AG09319 (cell line): ENCODE measurements around the gene PPP2R1A.

Experiments
- DNase-seq: peaks from one replicate; pipeline ENCODE4 v3.0.0-alpha.2; 2010; ENCODE audit warnings: low read depth; ENCODE audit errors: extremely low read depth
- TF ChIP-seq, protein P1 (sequence below): IDR thresholded peaks from 2 replicates; pipeline ENCODE4 v1.5.1; 2011; ENCODE audit warnings: low read depth, mild to moderate bottlenecking, inconsistent platforms, low read length, moderate library complexity

Gene PPP2R1A

DNA sequence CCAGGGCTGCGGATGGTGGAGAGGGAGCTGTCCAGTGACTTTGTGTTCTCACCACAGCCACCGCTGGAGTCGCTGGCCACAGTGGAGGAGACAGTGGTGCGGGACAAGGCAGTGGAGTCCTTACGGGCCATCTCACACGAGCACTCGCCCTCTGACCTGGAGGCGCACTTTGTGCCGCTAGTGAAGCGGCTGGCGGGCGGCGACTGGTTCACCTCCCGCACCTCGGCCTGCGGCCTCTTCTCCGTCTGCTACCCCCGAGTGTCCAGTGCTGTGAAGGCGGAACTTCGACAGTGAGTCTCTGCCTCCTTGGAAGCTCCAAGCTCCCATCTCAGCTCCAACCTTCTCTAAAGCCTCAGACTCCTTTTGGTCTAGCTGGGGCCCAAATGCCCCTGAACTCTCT, 21.4 kb downstream of the PPP2R1A start:
- no peak for DNase-seq
- TF ChIP-seq, protein P1, sequence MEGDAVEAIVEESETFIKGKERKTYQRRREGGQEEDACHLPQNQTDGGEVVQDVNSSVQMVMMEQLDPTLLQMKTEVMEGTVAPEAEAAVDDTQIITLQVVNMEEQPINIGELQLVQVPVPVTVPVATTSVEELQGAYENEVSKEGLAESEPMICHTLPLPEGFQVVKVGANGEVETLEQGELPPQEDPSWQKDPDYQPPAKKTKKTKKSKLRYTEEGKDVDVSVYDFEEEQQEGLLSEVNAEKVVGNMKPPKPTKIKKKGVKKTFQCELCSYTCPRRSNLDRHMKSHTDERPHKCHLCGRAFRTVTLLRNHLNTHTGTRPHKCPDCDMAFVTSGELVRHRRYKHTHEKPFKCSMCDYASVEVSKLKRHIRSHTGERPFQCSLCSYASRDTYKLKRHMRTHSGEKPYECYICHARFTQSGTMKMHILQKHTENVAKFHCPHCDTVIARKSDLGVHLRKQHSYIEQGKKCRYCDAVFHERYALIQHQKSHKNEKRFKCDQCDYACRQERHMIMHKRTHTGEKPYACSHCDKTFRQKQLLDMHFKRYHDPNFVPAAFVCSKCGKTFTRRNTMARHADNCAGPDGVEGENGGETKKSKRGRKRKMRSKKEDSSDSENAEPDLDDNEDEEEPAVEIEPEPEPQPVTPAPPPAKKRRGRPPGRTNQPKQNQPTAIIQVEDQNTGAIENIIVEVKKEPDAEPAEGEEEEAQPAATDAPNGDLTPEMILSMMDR, result no peak

DNA sequence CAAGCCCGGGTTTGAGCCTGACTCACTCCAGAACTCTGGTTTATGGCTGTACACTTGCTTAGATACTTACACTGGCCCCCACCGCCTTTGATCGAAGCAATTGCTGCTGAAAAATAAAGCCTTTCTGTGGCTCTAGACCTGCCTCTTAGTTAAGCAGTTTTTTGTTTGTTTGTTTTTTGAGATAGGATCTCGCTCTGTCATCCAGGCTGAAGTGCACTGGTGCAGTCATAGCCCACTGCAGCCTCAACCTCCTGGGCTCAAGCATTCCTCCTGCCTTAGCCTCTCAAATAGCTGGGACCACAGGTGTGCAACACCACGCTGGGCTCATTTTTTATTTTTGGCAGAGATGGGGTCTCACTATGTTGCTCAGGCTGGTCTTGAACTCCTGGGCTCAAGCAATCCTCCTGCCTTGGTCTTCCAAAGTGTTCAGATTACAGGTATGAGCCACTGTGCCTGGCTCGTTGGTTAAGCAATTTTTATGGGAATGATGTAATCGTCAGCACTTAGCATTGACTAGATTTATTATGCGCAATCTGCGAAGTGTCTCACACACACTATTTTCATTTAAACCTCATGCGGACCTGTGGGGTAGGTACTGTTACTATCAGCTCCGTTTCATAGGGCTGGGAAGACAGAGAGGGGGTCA, 22.2 kb downstream of the PPP2R1A start:
- TF ChIP-seq, protein P1, result no peak
- DNase-seq, result no peak

DNA sequence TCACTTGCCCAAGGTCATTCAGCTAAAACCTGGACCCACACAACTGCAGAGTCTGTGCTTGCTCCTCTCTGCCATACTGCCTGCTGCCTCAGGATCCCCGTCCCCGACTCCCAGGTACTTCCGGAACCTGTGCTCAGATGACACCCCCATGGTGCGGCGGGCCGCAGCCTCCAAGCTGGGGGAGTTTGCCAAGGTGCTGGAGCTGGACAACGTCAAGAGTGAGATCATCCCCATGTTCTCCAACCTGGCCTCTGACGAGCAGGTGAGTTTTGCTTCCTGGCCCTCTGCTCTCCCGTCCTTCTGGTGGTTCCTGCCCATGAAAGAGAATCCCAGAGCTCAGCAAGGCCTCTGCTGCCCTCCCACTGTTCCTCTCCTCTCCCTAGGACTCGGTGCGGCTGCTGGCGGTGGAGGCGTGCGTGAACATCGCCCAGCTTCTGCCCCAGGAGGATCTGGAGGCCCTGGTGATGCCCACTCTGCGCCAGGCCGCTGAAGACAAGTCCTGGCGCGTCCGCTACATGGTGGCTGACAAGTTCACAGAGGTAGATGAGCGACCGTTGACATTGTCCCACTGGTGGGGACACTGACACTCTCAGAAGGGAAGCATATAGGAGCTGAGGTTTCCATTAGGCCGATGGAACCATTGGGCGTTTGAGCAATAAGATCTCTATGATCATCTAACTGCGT, 22.9 kb downstream of the PPP2R1A start:
- TF ChIP-seq, protein P1, result no peak

DNA sequence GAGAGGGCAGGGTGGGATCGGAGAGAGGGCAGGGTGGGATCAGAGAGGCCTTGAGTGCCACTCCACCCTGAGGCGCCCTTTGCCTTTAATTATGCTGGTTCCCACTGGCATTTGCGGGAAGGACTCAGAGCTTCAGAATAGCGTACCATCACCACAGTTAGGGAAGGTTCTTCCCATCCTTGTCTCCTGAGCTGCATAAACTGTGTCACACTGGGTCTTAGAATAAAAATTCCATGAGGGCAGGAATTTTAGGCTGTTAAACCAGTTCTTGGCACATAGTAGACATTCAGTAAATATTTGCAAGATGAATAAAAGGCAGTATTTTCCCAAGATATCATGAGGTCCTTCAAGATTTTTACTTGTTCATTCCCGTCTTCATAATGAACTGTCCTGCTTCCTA, 24.4 kb downstream of the PPP2R1A start:
- TF ChIP-seq, protein P1, result no peak
- DNase-seq, result no peak

More for the DNA sequence above, 22.9 kb downstream of the PPP2R1A start:
- DNase-seq, result no peak

DNA sequence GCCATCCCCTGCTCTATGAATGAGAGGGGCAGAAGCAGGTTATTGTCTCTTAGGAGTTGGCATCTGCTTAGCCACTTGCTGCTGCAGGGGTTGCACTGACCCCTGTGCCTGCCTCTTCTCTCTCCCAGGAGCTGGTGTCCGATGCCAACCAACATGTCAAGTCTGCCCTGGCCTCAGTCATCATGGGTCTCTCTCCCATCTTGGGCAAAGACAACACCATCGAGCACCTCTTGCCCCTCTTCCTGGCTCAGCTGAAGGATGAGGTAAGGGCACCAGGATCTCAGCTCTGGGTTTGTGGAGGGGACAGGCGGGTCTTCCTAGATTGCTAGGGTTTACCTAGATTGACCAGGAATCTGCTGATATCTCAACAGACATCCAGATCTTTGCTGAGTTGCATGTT, 26.5 kb downstream of the PPP2R1A start:
- TF ChIP-seq, protein P1, result no peak
- DNase-seq, result no peak

DNA sequence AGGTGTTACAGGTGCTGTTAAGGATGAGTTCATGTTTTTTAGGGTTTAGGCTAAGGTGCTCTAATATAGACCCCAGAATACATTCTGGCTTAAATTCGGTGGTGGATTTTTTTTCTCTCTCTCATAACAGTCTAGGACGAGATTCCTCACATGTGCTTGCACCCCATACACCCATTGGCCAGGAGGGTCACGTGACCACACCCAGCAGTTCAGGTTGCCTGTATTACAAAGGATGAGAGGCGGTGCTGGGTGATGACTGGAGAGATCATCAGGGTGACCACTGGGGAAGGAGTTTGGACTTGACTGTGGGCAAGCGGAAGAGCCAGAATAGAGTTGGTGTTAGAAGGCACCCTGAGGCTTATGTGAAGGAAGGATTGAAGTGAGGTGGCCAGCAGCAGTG, 27.7 kb downstream of the PPP2R1A start:
- TF ChIP-seq, protein P1, result no peak

DNA sequence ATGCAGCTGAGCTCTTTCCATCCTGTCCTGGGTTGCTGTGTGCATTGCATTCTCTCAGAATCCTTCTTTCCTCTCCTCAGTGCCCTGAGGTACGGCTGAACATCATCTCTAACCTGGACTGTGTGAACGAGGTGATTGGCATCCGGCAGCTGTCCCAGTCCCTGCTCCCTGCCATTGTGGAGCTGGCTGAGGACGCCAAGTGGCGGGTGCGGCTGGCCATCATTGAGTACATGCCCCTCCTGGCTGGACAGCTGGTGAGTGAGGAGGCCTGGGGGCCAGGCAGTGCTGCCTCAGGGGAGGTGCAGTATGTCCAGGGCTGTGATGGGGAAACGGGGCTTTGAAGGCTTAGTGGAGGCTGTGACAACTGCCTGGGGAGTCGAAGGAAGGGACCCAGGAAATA, 29.8 kb downstream of the PPP2R1A start:
- TF ChIP-seq, protein P1, result no peak
- no peak for DNase-seq

More for the DNA sequence above, 27.7 kb downstream of the PPP2R1A start:
- DNase-seq, result no peak
